HepG2 (cell line): ENCODE measurements around the gene DDX11. TPM values are rescaled to one million over a fixed set of nuclear protein-coding genes. Genes with fewer than 3 reads are reported as not detected.
"Not testable (repeated sequence)": the region's sequence is repeated elsewhere in the genome, so short reads cannot be mapped to it uniquely, and the experiment has no call there.

Experiments used
- ATAC-seq: fragments of 200-7000 bp; cut with Tn5 transposase; 3 replicates; pipeline ENCODE4 v1.9.1; 2020; ENCODE audit warnings: mild to moderate bottlenecking, moderate library complexity
- BruUV-seq: library from RNA; stranded (reverse); fragments of 400-500 nt; replicated peaks from 2 replicates; lab custom pipeline; 2021; lab: Mats Ljungman, UMichigan
- CTCF ChIA-PET: fragments of 300-600 bp; formaldehyde crosslinking; extraction: SDS; loops from one replicate; lab custom pipeline; 2021; ENCODE audit warnings: low total read pairs, inconsistent platforms, low intra/inter-chr PET ratio; lab: Yijun Ruan, JAX
- POLR2A ChIA-PET: fragments of 350-600 bp; sonication (Branson Sonifier 250); formaldehyde crosslinking; loops from one replicate; lab custom pipeline; 2020; ENCODE audit warnings: antibody characterized with exemption, inconsistent platforms; lab: Yijun Ruan, JAX
- DNase-seq: peaks from one replicate; pipeline ENCODE4 v3.0.0-alpha.2; 2015; ENCODE audit warnings: low spot score
- FAIRE-seq: peaks from 3 replicates; lab custom pipeline; 2011; peaks lifted over from hg19 to GRCh38; lab: Jason Lieb, UNC
- H2AFZ ChIP-seq: one replicate; pipeline ENCODE4 v1.6.1; 2011; ENCODE audit warnings: low read length, inconsistent platforms
- H3K27ac ChIP-seq: fragments of 300-600 bp; 3 replicates; pipeline ENCODE4 v1.8.0; 2011; ENCODE audit warnings: mixed run types, mild to moderate bottlenecking, mixed read lengths, low read length, inconsistent platforms; ENCODE audit not compliant: insufficient read depth; ENCODE audit errors: extremely low read length
- H3K27me3 ChIP-seq, 2 experiments: fragments of 200-600 bp in 1 of 2; 2 replicates in 1 of 2; 3 replicates in 1 of 2; pipeline versions ENCODE4 v1.6.0 to v1.8.0; 2011; ENCODE audit warnings: low read length in 2 of 2, mild to moderate bottlenecking in 2 of 2, moderate library complexity in 2 of 2, inconsistent platforms in 1 of 2; ENCODE audit not compliant: insufficient read depth in 2 of 2, control insufficient read depth in 1 of 2
- H3K36me3 ChIP-seq, 2 experiments: fragments of 200-600 bp in 1 of 2; replicated peaks in 1 of 2; 2 replicates in 1 of 2; 3 replicates in 1 of 2; pipeline versions ENCODE4 v1.5.1 to v1.8.0; 2011; ENCODE audit warnings: low read length in 2 of 2, inconsistent platforms in 1 of 2; ENCODE audit not compliant: insufficient read depth in 2 of 2, control insufficient read depth in 1 of 2
- H3K4me1 ChIP-seq: 2 replicates; pipeline ENCODE4 v1.5.1; 2012; ENCODE audit warnings: low read length, inconsistent platforms; ENCODE audit not compliant: insufficient read depth
- H3K4me2 ChIP-seq: 2 replicates; pipeline ENCODE4 v1.6.0; 2011; ENCODE audit warnings: low read depth, low read length, inconsistent platforms
- H3K4me3 ChIP-seq, 3 experiments: fragments of 200-600 bp in 1 of 3; sonication (generic), shearing (Covaris generic) in 1 of 3; replicated peaks in 1 of 3; 2 replicates each; pipeline ENCODE4 v1.5.1; 2011 to 2016; ENCODE audit warnings: low read length in 3 of 3, inconsistent platforms in 2 of 3, low read depth in 2 of 3, mild to moderate bottlenecking in 2 of 3, control low read depth in 1 of 3, mixed read lengths in 1 of 3; ENCODE audit not compliant: insufficient read depth in 1 of 3
- H3K79me2 ChIP-seq: one replicate; pipeline ENCODE4 v1.6.1; 2011; ENCODE audit warnings: low read length, inconsistent platforms; ENCODE audit not compliant: insufficient read depth
- H3K9ac ChIP-seq: 2 replicates; pipeline ENCODE4 v1.6.0; 2011; ENCODE audit warnings: mild to moderate bottlenecking, low read depth, low read length, inconsistent platforms; ENCODE audit not compliant: insufficient read depth
- H3K9me3 ChIP-seq: 2 replicates; pipeline ENCODE4 v1.5.1; 2012; ENCODE audit warnings: mild to moderate bottlenecking, low read length
- H4K20me1 ChIP-seq: 2 replicates; pipeline ENCODE4 v1.6.0; 2011; ENCODE audit warnings: inconsistent platforms, mild to moderate bottlenecking, low read length, moderate library complexity; ENCODE audit not compliant: insufficient read depth
- CENPBD1 ChIP-seq: sonication (generic); formaldehyde crosslinking; IDR thresholded peaks from 2 replicates; pipeline ENCODE4 v1.8.0; 2022; ENCODE audit warnings: missing genetic modification reagents, low read depth, mild to moderate bottlenecking, borderline replicate concordance
- MATR3 ChIP-seq: sonication (generic); formaldehyde crosslinking; IDR thresholded peaks from 2 replicates; pipeline ENCODE4 v1.4.0; 2020; ENCODE audit warnings: missing genetic modification reagents
- NFYC ChIP-seq: IDR thresholded peaks from 2 replicates; pipeline ENCODE4 v1.6.1; 2016; ENCODE audit warnings: missing genetic modification reagents, missing compliant biosample characterization
- RAD51 ChIP-seq: fragments of 450-650 bp; IDR thresholded peaks from 2 replicates; pipeline ENCODE4 v1.6.1; 2016; ENCODE audit warnings: borderline replicate concordance
- SCMH1 ChIP-seq: sonication (generic); formaldehyde crosslinking; IDR thresholded peaks from 2 replicates; pipeline ENCODE4 v1.9.0; 2021; ENCODE audit warnings: missing genetic modification reagents, mild to moderate bottlenecking, borderline replicate concordance
- ZNF331 ChIP-seq: sonication (generic); formaldehyde crosslinking; IDR thresholded peaks from 2 replicates; pipeline ENCODE4 v1.4.0; 2020; ENCODE audit warnings: missing genetic modification reagents
- ZNF451 ChIP-seq: sonication (generic); formaldehyde crosslinking; IDR thresholded peaks from 2 replicates; pipeline ENCODE4 v1.5.0; 2020; ENCODE audit warnings: mild to moderate bottlenecking, missing genetic modification reagents
- WGBS: methylation state at CpG from one replicate; pipeline ENCODE4 v1.1.6; 2017; ENCODE audit warnings: low lambda C conversion rate; 5-methylcytosine and 5-hydroxymethylcytosine counted together
- in situ Hi-C: cut with HindIII; loops from 2 replicates; pipeline ENCODE4 v1.10.0; 2017; ENCODE audit warnings: low pct_unique_long_range_greater_than_20kb; ENCODE audit not compliant: extremely low pct_ligation_motif_present
- intact Hi-C: fragments of 100-400 bp; cut with micrococcal nuclease; formaldehyde crosslinking; loops from one replicate; pipeline ENCODE4 v1.10.0; 2022; ENCODE audit not compliant: unreplicated experiment
- polyA plus RNA-seq, 8 experiments: library from polyadenylated mRNA; depleted of rRNA in 3 of 8; stranded (reverse) in 7 of 8; unstranded in 1 of 8; fragments of >200 nt; fragmentation: Illumina TruSeq in 4 of 8; extraction: Trizol in 4 of 8; gene quantifications; 2 replicates each; pipeline versions ENCODE4 v1.2.1 to v1.2.3, GENCODE V29; 2011 to 2016; ENCODE audit warnings: low read depth in 4 of 8, missing spikeins in 1 of 8, mixed read lengths in 1 of 8; ENCODE audit not compliant: insufficient read depth in 1 of 8
- total RNA-seq, 5 experiments: library from RNA; depleted of rRNA; stranded (reverse); fragments of >200 nt; fragmentation: Illumina TruSeq; extraction: Trizol; gene quantifications; 2 replicates each; pipeline ENCODE4 v1.2.3, GENCODE V29; 2016; ENCODE audit warnings: low read depth in 1 of 5
- TF ChIP-seq, protein P1 (sequence below): fragments of 450-650 bp; IDR thresholded peaks from 2 replicates; pipeline ENCODE4 v1.6.1; 2017

DDX11 gene
- total and polyA plus RNA-seq, 2 of the 13 experiments (the other 11 are each of a cell fraction or from before 2014, with no cell fraction given), result 23.9 to 40.8 TPM

DNA sequence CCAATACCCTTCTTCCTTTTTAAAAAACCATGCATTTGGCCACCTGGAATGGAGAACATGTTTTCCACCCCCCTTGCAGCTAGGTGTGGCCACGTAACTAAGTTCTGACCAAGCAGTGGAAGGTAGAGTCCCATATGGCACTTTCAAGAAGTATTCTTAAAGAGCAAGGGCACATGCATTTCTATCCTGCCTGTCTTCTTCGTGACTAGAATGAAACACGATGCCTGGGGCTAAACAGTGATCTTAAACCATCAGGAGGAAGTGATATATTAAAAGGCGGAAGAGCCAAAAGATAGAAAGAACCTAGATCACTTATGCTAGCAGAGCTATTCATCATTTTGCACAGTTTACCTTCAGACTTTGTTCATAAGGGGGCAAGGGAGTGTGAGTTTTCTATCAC lies 16.0 kb upstream of the DDX11 start:
- no peaks in the 10 kb centered on the region for H3K36me3 ChIP-seq
- FAIRE-seq (no peak), DNase-seq (no peak), ATAC-seq (no peak)
- no peak overlapping the region for H3K27ac ChIP-seq
- no peak for TF ChIP-seq MATR3 (CRISPR knock-in tag)
- no peak for TF ChIP-seq ZNF331 (CRISPR knock-in tag)
- no peak for TF ChIP-seq ZNF451 (CRISPR knock-in tag)
- TF ChIP-seq SCMH1 (CRISPR knock-in tag), result no peak
- TF ChIP-seq CENPBD1 (CRISPR knock-in tag), result no peak
- TF ChIP-seq, protein P1, sequence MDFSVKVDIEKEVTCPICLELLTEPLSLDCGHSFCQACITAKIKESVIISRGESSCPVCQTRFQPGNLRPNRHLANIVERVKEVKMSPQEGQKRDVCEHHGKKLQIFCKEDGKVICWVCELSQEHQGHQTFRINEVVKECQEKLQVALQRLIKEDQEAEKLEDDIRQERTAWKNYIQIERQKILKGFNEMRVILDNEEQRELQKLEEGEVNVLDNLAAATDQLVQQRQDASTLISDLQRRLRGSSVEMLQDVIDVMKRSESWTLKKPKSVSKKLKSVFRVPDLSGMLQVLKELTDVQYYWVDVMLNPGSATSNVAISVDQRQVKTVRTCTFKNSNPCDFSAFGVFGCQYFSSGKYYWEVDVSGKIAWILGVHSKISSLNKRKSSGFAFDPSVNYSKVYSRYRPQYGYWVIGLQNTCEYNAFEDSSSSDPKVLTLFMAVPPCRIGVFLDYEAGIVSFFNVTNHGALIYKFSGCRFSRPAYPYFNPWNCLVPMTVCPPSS, result no peak
- no peak for TF ChIP-seq NFYC (CRISPR knock-in tag)
- no peak for TF ChIP-seq RAD51
- no peaks in the 10 kb centered on the region for H4K20me1 ChIP-seq
- H3K9me3 ChIP-seq, result no peaks in the 10 kb centered on the region
- H2AFZ ChIP-seq, result no peak overlapping the region
- no peak overlapping the region for H3K4me2 ChIP-seq
- no peak overlapping the region for H3K4me3 ChIP-seq
- H3K9ac ChIP-seq, result no peak overlapping the region
- WGBS, result 95% methylated on average over 4 of the region's 4 CpGs
- BruUV-seq, result no TSS peak
- intact Hi-C loops (no loop called here), in situ Hi-C loops (no loop called here)
- ChIA-PET POLR2A (no interaction called here), CTCF (no interaction called here)
- H3K4me1 ChIP-seq, result peaks cover 11% of the 10 kb centered on the region
- no peaks in the 10 kb centered on the region for H3K79me2 ChIP-seq
- no peaks in the 10 kb centered on the region for H3K27me3 ChIP-seq

DNA sequence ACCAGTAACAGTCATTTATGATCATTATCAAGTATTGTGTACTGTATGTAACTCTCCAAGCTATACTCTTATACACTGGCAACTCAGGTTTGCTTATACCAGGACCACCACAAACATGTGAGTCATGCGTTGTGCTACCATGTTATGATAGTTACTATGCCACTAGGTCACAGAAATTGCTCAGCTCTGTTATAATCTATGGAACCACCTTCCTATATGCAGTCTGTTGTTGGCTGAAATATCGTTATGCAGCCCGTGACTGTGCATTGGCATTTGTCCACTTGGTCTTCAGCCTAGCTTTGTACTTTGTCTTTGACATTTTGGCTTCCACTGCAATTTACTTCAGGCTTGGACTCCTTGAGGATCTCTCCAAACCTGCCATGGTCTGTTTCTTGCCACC lies 7.5 kb upstream of the DDX11 start:
- H3K9ac ChIP-seq, in situ Hi-C loops, H3K36me3 ChIP-seq, H3K4me1 ChIP-seq, H3K27me3 ChIP-seq, H3K4me3 ChIP-seq, POLR2A ChIA-PET, H3K4me2 ChIP-seq, DNase-seq, CTCF ChIA-PET, H4K20me1 ChIP-seq, H3K9me3 ChIP-seq, intact Hi-C loops, H3K79me2 ChIP-seq, BruUV-seq, ATAC-seq, FAIRE-seq, H2AFZ ChIP-seq, H3K27ac ChIP-seq: not testable (repeated sequence)
- WGBS, result 100% methylated on average over 3 of the region's 3 CpGs

- ATAC-seq, in situ Hi-C loops, H3K27ac ChIP-seq, H3K4me3 ChIP-seq, CTCF ChIA-PET, H3K79me2 ChIP-seq, FAIRE-seq, H4K20me1 ChIP-seq, H3K27me3 ChIP-seq, POLR2A ChIA-PET, H3K36me3 ChIP-seq, H3K4me1 ChIP-seq, DNase-seq, H3K4me2 ChIP-seq, H3K9me3 ChIP-seq, H2AFZ ChIP-seq, BruUV-seq, intact Hi-C loops, H3K9ac ChIP-seq: not testable (repeated sequence)
- 98% methylated on average over 2 of the region's 2 CpGs for WGBS
These were observed 6.0 kb upstream of the DDX11 start for GRCh38 chr12:31067656-31068055.
